Endodermal cell (in vitro differentiated cells): ENCODE data around the gene ZACN. TPM values are rescaled to one million over a fixed set of nuclear protein-coding genes. Genes with fewer than 3 reads are reported as not detected.

Experiments used
- DNase-seq: peaks from one replicate; pipeline ENCODE4 v3.0.0-alpha.2; 2017
- H3K27ac ChIP-seq: 2 replicates; pipeline ENCODE4 v1.5.1; 2013; ENCODE audit warnings: mild to moderate bottlenecking, low read depth, low read length, moderate library complexity
- H3K27me3 ChIP-seq: 2 replicates; pipeline ENCODE4 v1.6.1; 2013; ENCODE audit warnings: mild to moderate bottlenecking, low read length, moderate library complexity; ENCODE audit not compliant: insufficient read depth, control insufficient read depth, poor library complexity, severe bottlenecking
- H3K36me3 ChIP-seq: 2 replicates; pipeline ENCODE4 v1.7.0; 2013; ENCODE audit warnings: mild to moderate bottlenecking, low read length, moderate library complexity; ENCODE audit not compliant: control insufficient read depth, insufficient read depth
- H3K4me1 ChIP-seq: one replicate; pipeline ENCODE4 v1.7.0; 2013; ENCODE audit warnings: low read length; ENCODE audit not compliant: control insufficient read depth, insufficient read depth
- H3K4me3 ChIP-seq: 2 replicates; pipeline ENCODE4 v1.5.1; 2013; ENCODE audit warnings: mild to moderate bottlenecking, low read length, moderate library complexity
- H3K9ac ChIP-seq: 2 replicates; pipeline ENCODE4 v1.6.1; 2013; ENCODE audit warnings: mild to moderate bottlenecking, low read length, moderate library complexity; ENCODE audit not compliant: poor library complexity, severe bottlenecking; ENCODE audit errors: extremely low read depth
- H3K9me3 ChIP-seq: 2 replicates; pipeline ENCODE4 v1.6.1; 2013; ENCODE audit warnings: mild to moderate bottlenecking, low read length, moderate library complexity; ENCODE audit not compliant: control insufficient read depth
- H3K27ac Mint-ChIP-seq: 2 replicates; pipeline ENCODE4 v1.8.0; 2020; ENCODE audit warnings: mixed read lengths
- H3K27me3 Mint-ChIP-seq: 2 replicates; pipeline ENCODE4 v1.8.0; 2021; ENCODE audit warnings: mild to moderate bottlenecking, mixed read lengths; ENCODE audit not compliant: insufficient read depth
- H3K36me3 Mint-ChIP-seq: 2 replicates; pipeline ENCODE4 v1.8.0; 2020; ENCODE audit warnings: low read depth, mixed read lengths
- H3K4me1 Mint-ChIP-seq: 2 replicates; pipeline ENCODE4 v1.8.0; 2020; ENCODE audit warnings: mixed read lengths
- H3K4me3 Mint-ChIP-seq: 2 replicates; pipeline ENCODE4 v1.8.0; 2020; ENCODE audit warnings: mild to moderate bottlenecking, moderate library complexity, mixed read lengths
- H3K9me3 Mint-ChIP-seq: 2 replicates; pipeline ENCODE4 v1.8.0; 2020; ENCODE audit warnings: mild to moderate bottlenecking, mixed read lengths
- WGBS, 2 experiments: methylation state at CpG; one replicate each; pipeline versions ENCODE4 v1.1.5 to v1.1.7; 2013; ENCODE audit warnings: missing lambda C conversion rate in 2 of 2, mixed read lengths in 1 of 2; ENCODE audit not compliant: insufficient coverage in 1 of 2, insufficient read length in 1 of 2; 5-methylcytosine and 5-hydroxymethylcytosine counted together
- total RNA-seq, 2 donors: library from RNA; stranded (reverse); fragmentation: NEBNext Ultra II Directional in 1 of 2; extraction: Animal tissue kit (Norgen Biotek cat#: 25700) in 1 of 2; gene quantifications; 2 replicates in 1 of 2; 3 replicates in 1 of 2; pipeline ENCODE4 v1.2.1, GENCODE V29; 2021
- TF ChIP-seq, protein P1 (sequence below): fragments of 200-600 bp; sonication (generic); conservative IDR thresholded peaks from 2 replicates; pipeline ENCODE4 v1.5.0; 2021; ENCODE audit warnings: antibody characterized with exemption, mild to moderate bottlenecking

Gene ZACN
- total RNA-seq, 2 donors from 2014 or later: 0.09 TPM; not detected in 1

DNA sequence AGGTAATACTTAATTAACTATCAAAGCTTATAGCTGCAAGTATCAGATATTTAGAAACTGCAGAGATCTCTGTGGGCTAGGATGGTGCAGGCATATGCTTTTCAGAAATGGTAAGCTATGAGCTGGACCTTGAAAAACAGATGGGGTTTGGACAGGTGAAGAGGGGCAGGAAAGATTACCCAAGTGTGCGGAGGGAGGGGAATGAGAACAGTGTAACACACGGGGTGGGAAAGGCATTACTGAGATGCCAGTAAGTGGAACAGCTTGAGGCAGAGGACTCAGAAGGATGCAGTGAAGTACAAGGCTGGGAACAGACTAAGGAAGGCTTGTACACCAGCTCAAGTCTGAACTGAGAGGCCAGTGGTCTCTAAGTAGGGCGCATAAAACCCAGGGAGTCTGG is 29.7 kb upstream of the ZACN start:
- Mint-ChIP-seq H3K4me3 (no peak overlapping the region), H3K27ac (peak overlapping the region; percentile 11), H3K36me3 (peaks cover 77% of the 10 kb centered on the region), H3K27me3 (no peaks in the 10 kb centered on the region), H3K9me3 (no peaks in the 10 kb centered on the region), H3K4me1 (no peaks in the 10 kb centered on the region)
- peaks cover 87% of the 10 kb centered on the region for H3K36me3 ChIP-seq
- WGBS, 2 experiments: 94 to 97% methylated on average over 2 to 3 of the region's 3 CpGs
- no peak overlapping the region for H3K4me3 ChIP-seq
- no peak for DNase-seq
- TF ChIP-seq, protein P1, sequence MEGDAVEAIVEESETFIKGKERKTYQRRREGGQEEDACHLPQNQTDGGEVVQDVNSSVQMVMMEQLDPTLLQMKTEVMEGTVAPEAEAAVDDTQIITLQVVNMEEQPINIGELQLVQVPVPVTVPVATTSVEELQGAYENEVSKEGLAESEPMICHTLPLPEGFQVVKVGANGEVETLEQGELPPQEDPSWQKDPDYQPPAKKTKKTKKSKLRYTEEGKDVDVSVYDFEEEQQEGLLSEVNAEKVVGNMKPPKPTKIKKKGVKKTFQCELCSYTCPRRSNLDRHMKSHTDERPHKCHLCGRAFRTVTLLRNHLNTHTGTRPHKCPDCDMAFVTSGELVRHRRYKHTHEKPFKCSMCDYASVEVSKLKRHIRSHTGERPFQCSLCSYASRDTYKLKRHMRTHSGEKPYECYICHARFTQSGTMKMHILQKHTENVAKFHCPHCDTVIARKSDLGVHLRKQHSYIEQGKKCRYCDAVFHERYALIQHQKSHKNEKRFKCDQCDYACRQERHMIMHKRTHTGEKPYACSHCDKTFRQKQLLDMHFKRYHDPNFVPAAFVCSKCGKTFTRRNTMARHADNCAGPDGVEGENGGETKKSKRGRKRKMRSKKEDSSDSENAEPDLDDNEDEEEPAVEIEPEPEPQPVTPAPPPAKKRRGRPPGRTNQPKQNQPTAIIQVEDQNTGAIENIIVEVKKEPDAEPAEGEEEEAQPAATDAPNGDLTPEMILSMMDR: no peak
- no peaks in the 10 kb centered on the region for H3K9me3 ChIP-seq
- no peaks in the 10 kb centered on the region for H3K27me3 ChIP-seq
- H3K27ac ChIP-seq: no peak overlapping the region
- no peak overlapping the region for H3K9ac ChIP-seq
- no peaks in the 10 kb centered on the region for H3K4me1 ChIP-seq

DNA sequence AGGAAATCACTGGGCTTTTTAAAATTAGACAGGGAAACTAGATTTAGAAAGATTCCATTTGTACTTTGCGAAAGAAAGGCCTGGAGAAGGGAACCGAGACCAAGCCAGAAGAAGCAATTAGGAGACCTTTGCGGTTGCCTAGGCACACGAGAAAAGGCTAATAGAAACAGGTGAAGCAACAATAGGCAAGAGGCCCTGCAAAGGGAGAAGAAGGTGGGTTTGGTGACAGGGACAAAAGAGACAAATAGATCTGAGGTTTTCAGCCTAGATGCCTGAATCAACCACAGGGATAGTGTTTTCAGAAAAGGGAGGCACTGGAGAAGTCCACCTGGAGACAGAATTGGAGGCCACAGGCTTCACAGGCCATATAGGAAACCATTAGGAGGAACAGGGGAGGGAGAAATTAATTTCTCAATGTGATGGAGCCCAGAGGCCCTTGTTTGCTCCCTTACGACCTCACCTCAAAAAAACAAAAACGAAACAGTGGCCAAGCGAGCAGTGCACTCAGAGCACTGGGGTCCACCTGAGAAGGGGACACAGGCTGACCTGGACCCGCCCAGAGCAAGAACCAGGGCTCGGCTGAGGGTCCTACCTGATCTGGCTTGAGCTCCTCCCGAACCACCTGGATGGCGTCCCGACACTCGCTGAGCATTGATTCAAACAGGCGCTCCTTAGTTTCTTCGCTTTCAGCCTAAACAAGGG is 29.0 kb upstream of the ZACN start:
- Histone ChIP-seq H3K4me3 (no peak overlapping the region), H3K36me3 (peaks cover 87% of the 10 kb centered on the region), H3K27me3 (no peaks in the 10 kb centered on the region), H3K4me1 (no peaks in the 10 kb centered on the region), H3K27ac (no peak overlapping the region), H3K9ac (no peak overlapping the region), H3K9me3 (no peaks in the 10 kb centered on the region)
- DNase-seq: no peak
- H3K4me3 Mint-ChIP-seq: no peak overlapping the region
- H3K27me3 Mint-ChIP-seq: no peaks in the 10 kb centered on the region
- 95% methylated on average over 13 to 15 of the region's 15 CpGs for WGBS, 2 experiments
- peaks cover 70% of the 10 kb centered on the region for H3K36me3 Mint-ChIP-seq
- no peaks in the 10 kb centered on the region for H3K9me3 Mint-ChIP-seq
- no peaks in the 10 kb centered on the region for H3K4me1 Mint-ChIP-seq
- TF ChIP-seq, protein P1: no peak
- H3K27ac Mint-ChIP-seq: peak overlapping the region; percentile 40

DNA sequence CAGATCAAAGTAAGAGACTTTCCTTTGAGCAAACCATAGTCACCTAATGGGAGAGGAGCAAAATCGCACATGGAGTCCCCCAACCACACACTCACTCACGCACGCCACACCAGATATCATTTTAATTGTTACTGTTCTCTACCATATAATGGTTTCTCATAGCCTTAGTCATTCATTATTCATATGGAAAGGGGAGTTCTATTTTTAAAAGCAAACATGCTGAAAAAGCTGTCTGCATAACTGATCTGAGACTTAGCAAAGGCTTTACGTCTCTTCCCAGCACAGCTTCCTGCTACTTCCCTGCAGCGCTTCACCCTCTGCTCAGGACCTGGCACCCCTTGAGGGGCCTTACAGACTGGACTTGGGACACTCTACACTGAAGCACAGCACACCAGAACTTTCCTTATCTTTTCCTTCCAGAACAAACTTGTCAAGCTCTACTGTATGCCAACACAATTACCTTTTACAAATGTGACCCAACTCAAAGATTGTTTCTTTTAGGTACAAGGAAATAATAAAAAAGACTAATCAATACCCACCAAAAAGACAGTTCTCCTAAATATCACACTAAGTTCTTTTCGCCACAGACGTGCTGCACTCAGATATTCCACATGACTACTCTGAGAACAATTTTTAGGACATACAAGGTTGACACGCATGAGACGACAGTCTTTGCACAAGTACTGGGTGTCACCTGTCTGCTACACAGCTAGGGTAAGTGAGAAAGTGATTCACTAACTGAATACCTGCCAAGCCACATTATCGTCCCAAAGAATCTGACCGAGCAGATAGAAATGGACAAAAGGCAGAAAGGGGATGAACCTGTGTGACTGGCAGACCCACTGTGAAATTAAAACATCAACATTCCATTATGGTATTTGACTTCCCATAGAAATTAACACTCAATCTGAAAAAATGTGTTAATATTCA is 28.2 kb upstream of the ZACN start:
- Histone ChIP-seq H3K4me1 (no peaks in the 10 kb centered on the region), H3K36me3 (peaks cover 85% of the 10 kb centered on the region), H3K9ac (no peak overlapping the region), H3K27ac (no peak overlapping the region), H3K9me3 (no peaks in the 10 kb centered on the region), H3K27me3 (no peaks in the 10 kb centered on the region), H3K4me3 (no peak overlapping the region)
- Mint-ChIP-seq H3K9me3 (no peaks in the 10 kb centered on the region), H3K27ac (no peak overlapping the region), H3K4me3 (no peak overlapping the region), H3K4me1 (no peaks in the 10 kb centered on the region), H3K27me3 (no peaks in the 10 kb centered on the region), H3K36me3 (peaks cover 67% of the 10 kb centered on the region)
- no peak for DNase-seq
- TF ChIP-seq, protein P1: no peak
- WGBS, 2 experiments: 96 to 97% methylated on average over 6 to 11 of the region's 11 CpGs
